Epidermal melanocyte (primary cell): ENCODE results near the gene GIPC3.

ENCODE experiments used
- DNase-seq: peaks from one replicate; pipeline ENCODE4 v3.0.0; 2011; ENCODE audit warnings: low spot score; ENCODE audit not compliant: insufficient read length

Gene GIPC3

DNA sequence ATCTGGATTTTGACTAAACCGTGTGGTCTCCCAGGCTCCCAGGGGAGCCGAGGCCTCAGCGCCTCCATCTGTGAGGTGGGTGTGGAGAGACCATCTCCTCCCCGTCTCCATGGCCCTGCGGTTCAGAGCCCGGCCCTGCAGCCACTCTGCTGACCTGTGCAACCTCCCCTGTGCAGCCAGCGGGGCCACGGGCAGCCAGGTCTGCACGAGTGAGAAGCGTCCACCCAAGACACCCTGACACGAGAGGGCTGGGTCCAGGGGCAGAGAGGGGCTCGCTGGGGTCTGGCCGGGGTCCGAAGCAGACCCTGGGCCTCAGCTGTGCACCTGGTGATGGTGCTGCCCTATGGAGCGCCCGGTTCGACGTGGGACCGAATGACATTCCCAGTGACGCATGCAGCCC is 51.7 kb downstream of the GIPC3 start:
- DNase-seq: no peak

DNA sequence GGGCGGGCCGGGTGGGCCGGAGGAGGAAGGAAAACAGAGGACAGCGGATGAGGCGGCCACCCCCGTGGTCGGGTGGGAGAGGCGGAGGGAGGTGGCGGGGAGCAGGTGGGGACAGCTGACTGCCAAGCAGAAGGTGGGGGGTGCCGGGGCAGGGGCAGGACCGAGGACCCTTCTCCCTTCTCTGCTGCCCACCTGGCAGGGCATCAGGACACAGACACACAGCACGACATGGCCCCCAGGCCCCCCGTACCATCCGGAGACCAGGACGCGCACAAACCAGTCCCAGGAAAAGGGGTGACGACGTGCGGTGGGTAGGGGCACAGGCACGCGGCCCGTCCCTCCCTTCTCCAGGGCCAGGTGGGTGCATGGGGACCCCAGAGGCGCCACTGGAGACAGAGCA is 52.3 kb downstream of the GIPC3 start:
- no peak for DNase-seq

DNA sequence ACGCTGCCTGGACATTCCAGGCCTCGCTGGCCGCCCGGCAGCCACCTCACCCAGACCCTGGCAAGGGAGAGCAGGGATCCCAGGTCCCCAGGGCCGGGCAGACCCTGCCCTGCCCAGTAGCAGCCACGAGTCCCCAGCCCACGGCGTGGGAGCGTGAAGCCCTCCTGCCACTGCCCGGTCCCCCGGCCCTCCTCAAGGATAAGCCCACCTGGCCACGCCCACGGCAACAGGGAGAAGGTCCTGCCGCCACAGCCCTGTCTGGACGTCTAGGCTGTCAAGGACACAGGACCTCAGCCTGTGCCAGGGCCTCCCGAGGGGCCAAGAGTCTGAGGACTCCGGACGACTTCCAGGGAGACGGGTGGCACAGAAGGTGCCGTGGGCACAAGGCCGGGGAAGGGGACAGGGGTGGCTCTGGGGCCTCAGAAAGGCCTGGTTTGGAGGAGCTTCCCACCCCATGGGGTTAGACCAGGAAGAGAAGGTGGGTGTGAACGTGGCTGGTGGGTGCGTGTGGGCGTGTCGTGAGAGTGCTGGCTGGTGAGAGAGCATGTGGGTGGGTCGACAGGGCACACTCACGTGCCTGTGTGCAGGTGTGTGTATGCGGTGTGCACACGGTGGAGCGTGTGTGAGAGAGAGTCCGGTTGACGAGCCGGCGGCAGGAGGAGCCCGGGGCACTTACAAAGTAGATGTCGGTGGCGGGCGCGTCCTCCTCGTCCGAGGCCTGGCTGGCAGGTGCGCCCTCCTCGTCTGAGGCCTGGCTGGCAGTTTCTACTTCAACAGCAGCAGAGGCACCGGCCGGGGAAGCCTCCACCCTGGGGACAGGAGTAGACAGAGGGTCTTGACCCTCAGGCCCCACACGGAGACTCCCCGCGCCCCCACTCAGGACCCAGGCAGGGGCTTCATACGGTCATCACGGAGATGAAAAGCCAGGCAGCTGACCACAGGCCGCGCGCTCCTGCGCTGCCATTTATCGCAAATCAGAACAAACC is 53.2 kb downstream of the GIPC3 start:
- DNase-seq: no peak

DNA sequence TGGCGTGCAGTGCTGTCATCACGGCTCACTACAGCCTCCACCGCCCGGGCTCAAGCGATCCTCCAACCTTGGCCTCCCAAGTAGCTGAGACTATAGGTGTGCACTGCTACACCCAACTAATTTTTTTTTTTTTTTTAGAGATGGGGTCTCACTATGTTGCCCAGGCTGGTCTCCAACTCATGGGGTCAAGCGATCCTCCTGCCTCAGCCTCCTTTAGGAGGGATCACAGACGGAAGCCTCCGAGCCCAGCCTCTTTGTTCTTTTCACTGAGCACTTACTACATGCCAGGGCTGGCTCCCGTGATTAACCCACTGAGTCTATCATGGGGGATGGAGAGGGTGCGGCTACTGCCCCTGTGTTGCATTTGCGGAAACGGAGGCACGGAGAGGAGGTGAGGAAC is 54.2 kb downstream of the GIPC3 start:
- DNase-seq: no peak

DNA sequence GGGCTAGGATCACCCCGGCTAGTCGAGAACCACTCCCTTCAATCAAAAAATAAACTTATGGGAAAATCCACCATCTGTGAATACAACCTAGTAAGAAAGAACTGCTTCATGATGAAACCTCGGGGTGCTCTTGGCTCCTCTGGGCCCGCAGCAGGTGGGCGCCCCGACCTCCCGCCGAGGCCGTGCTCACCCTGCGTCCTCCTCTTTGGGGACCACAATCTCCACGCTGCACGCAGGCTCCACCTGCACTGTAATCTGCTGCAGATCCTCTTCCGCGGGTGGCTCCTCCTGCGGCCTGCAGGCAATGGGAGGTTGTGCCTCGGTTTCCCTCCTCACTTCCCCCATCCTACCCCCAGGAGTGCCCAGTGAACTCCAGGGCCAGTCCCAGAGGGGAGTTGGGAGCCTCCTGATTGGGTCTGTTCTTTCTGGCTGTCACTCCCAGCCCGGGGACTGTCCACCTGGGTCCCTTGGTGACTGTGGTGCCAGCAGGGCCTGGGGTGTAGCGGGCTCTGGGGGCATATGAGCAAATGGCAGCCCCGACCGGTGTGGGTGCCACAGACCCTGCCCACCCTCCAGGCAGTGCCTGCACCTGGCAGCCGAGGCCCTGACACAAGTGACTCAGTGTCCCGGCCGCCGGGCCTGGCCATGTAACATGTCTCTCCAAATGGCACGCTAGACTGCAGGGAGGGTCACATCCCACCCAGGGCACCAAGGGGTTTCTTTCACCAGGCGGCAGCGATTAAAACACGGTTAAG is 56.4 kb downstream of the GIPC3 start:
- DNase-seq: no peak

DNA sequence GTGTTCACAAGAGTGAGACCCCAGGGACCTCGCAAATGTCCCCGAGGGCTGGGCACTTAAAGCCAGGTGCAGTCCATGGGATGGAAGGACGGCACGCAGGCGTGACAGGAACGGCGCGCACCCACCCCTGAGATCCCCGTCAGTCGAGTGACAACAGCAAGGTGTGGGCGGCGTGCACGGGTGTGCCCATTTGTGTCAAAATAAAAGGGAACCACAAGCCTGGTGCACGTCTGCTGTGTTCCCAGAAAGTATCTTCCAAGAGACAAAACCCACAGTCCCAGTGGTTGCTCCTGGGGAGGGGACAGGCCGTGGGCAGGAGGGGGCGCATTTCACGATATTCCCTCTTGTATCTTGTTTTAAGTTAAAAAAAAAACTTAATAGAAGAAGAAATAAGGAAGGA is 57.0 kb downstream of the GIPC3 start:
- DNase-seq: no peak
